ENCODE results near the gene LRRC39. TPM values are rescaled to one million over a fixed set of nuclear protein-coding genes. Genes with fewer than 3 reads are reported as not detected.
A peak's percentile ranks its signal among the peaks of the same experiment; 100 is the strongest.

LRRC39 gene
- total and polyA plus RNA-seq, 4 donors = 0.45 to 2.7 (median 0.96) TPM

- no peak for TF ChIP-seq CTCF (IDR thresholded peaks at IDR 0.05; ENCODE audit: control extremely low read depth, extremely low read depth)
- H3K9me3 ChIP-seq (ENCODE audit: control insufficient read depth in 4 of 4, insufficient read depth in 3 of 4, low read length in 3 of 4) = no peaks in the 10 kb centered on the region
- no peaks in the 10 kb centered on the region for H3K4me1 ChIP-seq (ENCODE audit: control insufficient read depth in 5 of 5, insufficient read depth in 5 of 5, low read length in 5 of 5)
- peaks cover 0 to 3% (median 0%) of the 10 kb centered on the region in 4 donors for H3K36me3 ChIP-seq (ENCODE audit: control insufficient read depth in 4 of 4, insufficient read depth in 4 of 4, low read length in 4 of 4)
- 71 to 78% methylated on average over 2 of the region's 2 CpGs for WGBS, 2 donors
- peak overlapping the region in 1 of 2 donors; percentile 38 for H3K27ac ChIP-seq (ENCODE audit: low read depth in 1 of 2, low read length in 1 of 2)
- H3K4me3 ChIP-seq = no peak overlapping the region
- ATAC-seq (ENCODE audit: insufficient read depth, low FRiP score) = no peak
- H3K27me3 ChIP-seq (ENCODE audit: control insufficient read depth in 3 of 3, insufficient read depth in 3 of 3, low read length in 2 of 3) = no peaks in the 10 kb centered on the region
- no peak overlapping the region for H3K9ac ChIP-seq (ENCODE audit: insufficient read depth in 1 of 2, low read length in 2 of 2)
- DNase-seq = peak in 1 of 3 donors; percentile 11
Observed at GRCh38 chr1:100164216-100164615, 13.8 kb downstream of the LRRC39 start.

GRCh38 chr1:100162881-100163280 lies 15.2 kb downstream of the LRRC39 start:
- Histone ChIP-seq H3K36me3 (ENCODE audit: control insufficient read depth in 4 of 4, insufficient read depth in 4 of 4, low read length in 4 of 4) (peaks cover 0 to 3% (median 0%) of the 10 kb centered on the region in 4 donors), H3K27ac (ENCODE audit: low read depth in 1 of 2, low read length in 1 of 2) (no peak overlapping the region), H3K9ac (ENCODE audit: insufficient read depth in 1 of 2, low read length in 2 of 2) (no peak overlapping the region), H3K27me3 (ENCODE audit: control insufficient read depth in 3 of 3, insufficient read depth in 3 of 3, low read length in 2 of 3) (no peaks in the 10 kb centered on the region), H3K4me3 (no peak overlapping the region), H3K9me3 (ENCODE audit: control insufficient read depth in 4 of 4, insufficient read depth in 3 of 4, low read length in 3 of 4) (no peaks in the 10 kb centered on the region), H3K4me1 (ENCODE audit: control insufficient read depth in 5 of 5, insufficient read depth in 5 of 5, low read length in 5 of 5) (no peaks in the 10 kb centered on the region)
- TF ChIP-seq CTCF (IDR thresholded peaks at IDR 0.05; ENCODE audit: control extremely low read depth, extremely low read depth) = no peak
- DNase-seq = no peak
- no peak for ATAC-seq (ENCODE audit: insufficient read depth, low FRiP score)

GRCh38 chr1:100152271-100152670 lies 25.8 kb downstream of the LRRC39 start:
- Histone ChIP-seq H3K9me3 (ENCODE audit: control insufficient read depth in 4 of 4, insufficient read depth in 3 of 4, low read length in 3 of 4) (no peaks in the 10 kb centered on the region), H3K4me1 (ENCODE audit: control insufficient read depth in 5 of 5, insufficient read depth in 5 of 5, low read length in 5 of 5) (no peaks in the 10 kb centered on the region), H3K27ac (ENCODE audit: low read depth in 1 of 2, low read length in 1 of 2) (no peak overlapping the region), H3K9ac (ENCODE audit: insufficient read depth in 1 of 2, low read length in 2 of 2) (no peak overlapping the region), H3K36me3 (ENCODE audit: control insufficient read depth in 4 of 4, insufficient read depth in 4 of 4, low read length in 4 of 4) (peaks cover 2 to 13% (median 3%) of the 10 kb centered on the region in 4 donors), H3K27me3 (ENCODE audit: control insufficient read depth in 3 of 3, insufficient read depth in 3 of 3, low read length in 2 of 3) (no peaks in the 10 kb centered on the region), H3K4me3 (no peak overlapping the region)
- 65 to 72% methylated on average over 4 of the region's 4 CpGs for WGBS, 2 donors
- no peak for TF ChIP-seq CTCF (IDR thresholded peaks at IDR 0.05; ENCODE audit: control extremely low read depth, extremely low read depth)
- ATAC-seq (ENCODE audit: insufficient read depth, low FRiP score) = no peak
- DNase-seq = no peak

GRCh38 chr1:100151679-100152078 lies 26.4 kb downstream of the LRRC39 start:
- H3K27ac ChIP-seq (ENCODE audit: low read depth in 1 of 2, low read length in 1 of 2) = no peak overlapping the region
- 75 to 86% methylated on average over 2 of the region's 2 CpGs for WGBS, 2 donors
- no peaks in the 10 kb centered on the region for H3K27me3 ChIP-seq (ENCODE audit: control insufficient read depth in 3 of 3, insufficient read depth in 3 of 3, low read length in 2 of 3)
- DNase-seq (no peak), ATAC-seq (ENCODE audit: insufficient read depth, low FRiP score) (no peak)
- no peak overlapping the region for H3K4me3 ChIP-seq
- H3K4me1 ChIP-seq (ENCODE audit: control insufficient read depth in 5 of 5, insufficient read depth in 5 of 5, low read length in 5 of 5) = no peaks in the 10 kb centered on the region
- H3K9ac ChIP-seq (ENCODE audit: insufficient read depth in 1 of 2, low read length in 2 of 2) = no peak overlapping the region
- H3K36me3 ChIP-seq (ENCODE audit: control insufficient read depth in 4 of 4, insufficient read depth in 4 of 4, low read length in 4 of 4) = peaks cover 2 to 15% (median 4%) of the 10 kb centered on the region in 4 donors
- no peaks in the 10 kb centered on the region for H3K9me3 ChIP-seq (ENCODE audit: control insufficient read depth in 4 of 4, insufficient read depth in 3 of 4, low read length in 3 of 4)
- no peak for TF ChIP-seq CTCF (IDR thresholded peaks at IDR 0.05; ENCODE audit: control extremely low read depth, extremely low read depth)

Measured in lung (tissue), 12 donors.